Immature natural killer cell (primary cell): ENCODE results near the gene AOC2. TPM values are rescaled to one million over a fixed set of nuclear protein-coding genes. Genes with fewer than 3 reads are reported as not detected.
A peak's percentile ranks its signal among the peaks of the same experiment; 100 is the strongest.

Experiments used
- DNase-seq, 3 donors: peaks; one replicate each; pipeline ENCODE4 v3.0.0; 2022; ENCODE audit warnings: mixed read lengths in 1 of 3
- H3K27ac Mint-ChIP-seq, 6 donors: one replicate each; pipeline ENCODE4 v1.8.0; 2020; ENCODE audit warnings: mixed read lengths in 6 of 6, mild to moderate bottlenecking in 5 of 6, inconsistent platforms in 4 of 6, moderate library complexity in 3 of 6
- H3K27me3 Mint-ChIP-seq, 3 donors: one replicate each; pipeline ENCODE4 v1.8.0; 2020 to 2021; ENCODE audit warnings: low read depth in 3 of 3, mild to moderate bottlenecking in 3 of 3, mixed read lengths in 3 of 3, moderate library complexity in 3 of 3, inconsistent platforms in 1 of 3
- H3K36me3 Mint-ChIP-seq, 3 donors: one replicate each; pipeline ENCODE4 v1.8.0; 2020; ENCODE audit warnings: mixed read lengths in 3 of 3, inconsistent platforms in 2 of 3, mild to moderate bottlenecking in 2 of 3
- H3K4me1 Mint-ChIP-seq, 2 donors: one replicate each; pipeline ENCODE4 v1.8.0; 2020; ENCODE audit warnings: inconsistent platforms in 2 of 2, mild to moderate bottlenecking in 2 of 2, mixed read lengths in 2 of 2, moderate library complexity in 1 of 2
- H3K4me3 Mint-ChIP-seq, 5 donors: one replicate each; pipeline ENCODE4 v1.8.0; 2020; ENCODE audit warnings: mild to moderate bottlenecking in 5 of 5, mixed read lengths in 5 of 5, inconsistent platforms in 3 of 5, moderate library complexity in 3 of 5
- H3K9me3 Mint-ChIP-seq, 6 donors: one replicate each; pipeline ENCODE4 v1.8.0; 2020; ENCODE audit warnings: mild to moderate bottlenecking in 6 of 6, mixed read lengths in 6 of 6, inconsistent platforms in 4 of 6, moderate library complexity in 3 of 6
- polyA plus RNA-seq, 3 donors: library from polyadenylated mRNA; unstranded; fragments of 300-500 nt; fragmentation: Illumina TruSeq; gene quantifications; one replicate each; pipeline ENCODE4 v1.2.3, GENCODE V29; 2021

AOC2 gene, protein sequence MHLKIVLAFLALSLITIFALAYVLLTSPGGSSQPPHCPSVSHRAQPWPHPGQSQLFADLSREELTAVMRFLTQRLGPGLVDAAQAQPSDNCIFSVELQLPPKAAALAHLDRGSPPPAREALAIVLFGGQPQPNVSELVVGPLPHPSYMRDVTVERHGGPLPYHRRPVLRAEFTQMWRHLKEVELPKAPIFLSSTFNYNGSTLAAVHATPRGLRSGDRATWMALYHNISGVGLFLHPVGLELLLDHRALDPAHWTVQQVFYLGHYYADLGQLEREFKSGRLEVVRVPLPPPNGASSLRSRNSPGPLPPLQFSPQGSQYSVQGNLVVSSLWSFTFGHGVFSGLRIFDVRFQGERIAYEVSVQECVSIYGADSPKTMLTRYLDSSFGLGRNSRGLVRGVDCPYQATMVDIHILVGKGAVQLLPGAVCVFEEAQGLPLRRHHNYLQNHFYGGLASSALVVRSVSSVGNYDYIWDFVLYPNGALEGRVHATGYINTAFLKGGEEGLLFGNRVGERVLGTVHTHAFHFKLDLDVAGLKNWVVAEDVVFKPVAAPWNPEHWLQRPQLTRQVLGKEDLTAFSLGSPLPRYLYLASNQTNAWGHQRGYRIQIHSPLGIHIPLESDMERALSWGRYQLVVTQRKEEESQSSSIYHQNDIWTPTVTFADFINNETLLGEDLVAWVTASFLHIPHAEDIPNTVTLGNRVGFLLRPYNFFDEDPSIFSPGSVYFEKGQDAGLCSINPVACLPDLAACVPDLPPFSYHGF
- under 1 TPM in 1 of 3 donors, not detected in 2; 0.12 TPM for polyA plus RNA-seq

DNA sequence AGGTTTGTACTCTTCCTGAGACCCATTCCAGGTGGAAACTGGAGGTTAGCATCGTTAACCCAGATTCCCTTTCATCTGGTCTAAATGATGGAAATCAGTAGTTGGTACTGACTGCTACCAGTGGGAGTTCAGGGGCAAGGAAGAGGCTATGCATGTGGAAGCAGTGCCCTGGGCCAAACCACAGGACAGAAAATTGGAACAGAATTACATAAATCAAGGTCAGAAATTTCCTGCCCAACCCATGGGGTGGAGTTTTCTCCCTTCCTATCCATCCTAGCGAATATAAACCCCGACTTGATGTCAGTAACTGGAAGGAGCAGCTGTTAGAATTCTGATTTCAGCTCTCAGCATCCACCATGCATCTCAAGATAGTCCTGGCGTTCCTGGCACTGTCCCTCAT, at the start of gene AOC2:
Gene AOC2 (plus strand): TSS at position 310 of the 400 bp plus-strand sequence. CDS start 47 bp downstream, at position 357.
- Mint-ChIP-seq H3K4me3 (no peak within 1 kb of the TSS), H3K27ac (peak within 1 kb of the TSS in 3 of 6 donors; percentile 24 to 45 (median 34)), H3K9me3 (no peaks in the 10 kb centered on the region), H3K36me3 (peaks cover 3 to 29% (median 23%) of the 10 kb centered on the region in 3 donors), H3K4me1 (peaks cover 8 to 22% of the 10 kb centered on the region in 2 donors), H3K27me3 (no peaks in the 10 kb centered on the region)
- DNase-seq, result no peak

GRCh38 chr17:42795061-42795460, 49.3 kb upstream of the AOC2 start:
- Mint-ChIP-seq H3K36me3 (peaks cover 0 to 10% (median 3%) of the 10 kb centered on the region in 3 donors), H3K9me3 (no peaks in the 10 kb centered on the region), H3K27ac (no peak overlapping the region), H3K4me1 (peaks cover 19 to 27% of the 10 kb centered on the region in 2 donors), H3K4me3 (no peak overlapping the region), H3K27me3 (peaks cover 2 to 6% (median 5%) of the 10 kb centered on the region in 3 donors)
- DNase-seq, result no peak

- Mint-ChIP-seq H3K27me3 (peaks cover 2 to 6% (median 5%) of the 10 kb centered on the region in 3 donors), H3K4me1 (peaks cover 19 to 27% of the 10 kb centered on the region in 2 donors), H3K27ac (no peak overlapping the region), H3K9me3 (no peaks in the 10 kb centered on the region), H3K4me3 (peak overlapping the region in 1 of 5 donors; percentile 7), H3K36me3 (peaks cover 0 to 10% (median 3%) of the 10 kb centered on the region in 3 donors)
- DNase-seq, result no peak
Observed at GRCh38 chr17:42795465-42795864, 48.9 kb upstream of the AOC2 start.

DNA sequence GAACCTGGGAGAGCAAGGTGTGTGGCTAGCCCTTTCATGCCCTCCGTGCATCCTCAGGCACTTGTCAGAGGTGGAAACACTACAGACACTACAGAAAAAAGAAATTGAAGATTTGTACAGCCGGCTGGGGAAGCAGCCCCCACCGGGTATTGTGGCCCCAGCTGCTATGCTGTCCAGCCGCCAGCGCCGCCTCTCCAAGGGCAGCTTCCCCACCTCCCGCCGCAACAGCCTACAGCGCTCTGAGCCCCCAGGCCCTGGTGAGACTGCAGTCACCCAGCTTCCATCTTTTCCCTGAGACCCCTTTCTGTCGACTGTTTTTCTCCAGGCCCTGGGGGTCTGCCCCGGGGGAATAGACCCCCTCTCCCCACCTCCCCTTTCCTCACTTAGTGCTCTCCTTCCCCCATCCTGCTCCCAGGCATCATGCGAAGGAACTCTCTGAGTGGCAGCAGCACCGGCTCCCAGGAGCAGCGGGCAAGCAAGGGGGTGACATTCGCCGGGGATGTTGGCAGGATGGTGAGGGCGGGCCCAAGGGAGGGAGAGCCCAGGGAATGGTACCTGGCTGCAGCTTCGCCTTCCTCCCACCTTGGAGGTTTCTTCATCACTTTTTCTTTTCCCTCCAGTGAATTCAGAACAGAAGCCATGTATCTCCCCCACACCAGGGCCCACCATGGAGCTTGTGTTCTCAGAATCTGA, 48.2 kb upstream of the AOC2 start:
- peak overlapping the region in 4 of 5 donors; percentile 13 to 54 (median 31) for H3K4me3 Mint-ChIP-seq
- H3K27me3 Mint-ChIP-seq, result peaks cover 2 to 6% (median 5%) of the 10 kb centered on the region in 3 donors
- peaks cover 0 to 10% (median 3%) of the 10 kb centered on the region in 3 donors for H3K36me3 Mint-ChIP-seq
- no peak for DNase-seq
- no peaks in the 10 kb centered on the region for H3K9me3 Mint-ChIP-seq
- no peak overlapping the region for H3K27ac Mint-ChIP-seq
- H3K4me1 Mint-ChIP-seq, result peaks cover 19 to 27% of the 10 kb centered on the region in 2 donors

DNA sequence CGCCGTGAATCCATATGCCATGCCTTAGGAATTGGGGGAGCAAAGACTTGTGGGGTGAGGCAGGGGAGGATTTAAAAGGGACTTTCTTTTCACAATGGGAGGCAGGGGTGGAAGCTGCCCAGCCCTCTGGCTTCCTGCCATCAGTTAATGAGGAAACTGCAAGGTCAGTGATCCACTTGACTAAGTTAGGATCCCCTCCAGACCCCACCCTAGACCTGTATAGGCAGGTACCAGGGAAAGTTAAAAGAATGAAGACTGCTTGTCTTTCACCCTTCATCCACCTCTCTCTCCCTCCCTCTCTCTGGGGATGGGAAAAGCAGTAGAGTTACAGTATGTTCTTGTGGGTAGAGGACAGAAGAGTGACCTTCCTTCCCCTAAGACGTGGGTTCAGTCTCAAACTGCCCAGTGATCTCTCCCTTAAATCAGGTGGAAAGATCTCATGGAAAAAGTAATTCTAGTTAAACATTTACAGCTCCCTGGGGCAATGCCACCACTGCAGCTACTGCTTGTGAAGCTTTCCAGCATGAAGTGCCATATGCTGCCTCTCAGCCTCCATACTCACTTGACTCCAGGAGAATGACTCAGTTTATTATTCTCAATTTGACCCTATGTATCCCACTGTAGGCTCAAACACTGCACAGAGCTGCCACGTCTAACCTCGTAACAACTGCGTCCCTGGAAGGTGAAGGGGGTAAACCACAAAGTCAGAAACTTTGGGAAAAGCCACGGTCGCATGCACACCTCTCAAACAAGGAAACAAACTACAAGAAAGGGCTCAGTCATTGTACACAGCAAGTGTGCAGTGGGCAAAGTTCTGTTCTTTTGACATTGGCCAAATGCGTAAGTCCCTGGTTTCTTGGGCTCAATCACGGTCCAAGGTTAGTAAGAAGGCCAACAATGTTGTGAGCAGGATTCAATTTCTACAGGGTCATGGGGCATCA, 47.0 kb upstream of the AOC2 start:
- Mint-ChIP-seq H3K36me3 (peaks cover 0 to 10% (median 3%) of the 10 kb centered on the region in 3 donors), H3K9me3 (no peaks in the 10 kb centered on the region), H3K4me1 (peaks cover 19 to 27% of the 10 kb centered on the region in 2 donors), H3K27ac (peak overlapping the region in 2 of 6 donors; percentile 28 to 43), H3K27me3 (peaks cover 2 to 6% (median 5%) of the 10 kb centered on the region in 3 donors), H3K4me3 (peak overlapping the region; percentile 93 to 98 (median 95))
- DNase-seq, result no peak

DNA sequence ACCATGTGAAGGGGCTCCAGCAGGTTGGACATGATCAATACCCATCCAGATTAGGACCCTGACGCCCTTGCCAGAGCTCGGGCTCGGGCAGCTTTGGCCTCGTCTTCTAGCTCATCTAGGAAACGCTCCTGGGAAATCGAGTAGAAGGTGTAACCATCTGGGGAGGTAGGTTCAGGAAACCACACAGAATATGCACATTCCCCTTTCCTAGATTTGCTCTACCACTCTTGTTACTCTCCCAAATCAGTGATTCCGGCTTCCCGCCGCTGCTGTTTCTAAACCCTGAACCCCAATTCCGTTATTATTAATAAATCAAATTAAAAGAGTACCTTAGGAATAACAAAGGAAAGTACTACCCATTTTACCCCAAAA, 46.4 kb upstream of the AOC2 start:
- H3K27me3 Mint-ChIP-seq, result peaks cover 2 to 6% (median 5%) of the 10 kb centered on the region in 3 donors
- peaks cover 19 to 27% of the 10 kb centered on the region in 2 donors for H3K4me1 Mint-ChIP-seq
- H3K9me3 Mint-ChIP-seq, result no peaks in the 10 kb centered on the region
- H3K4me3 Mint-ChIP-seq, result peak overlapping the region; percentile 93 to 98 (median 95)
- H3K36me3 Mint-ChIP-seq, result peaks cover 0 to 10% (median 3%) of the 10 kb centered on the region in 3 donors
- H3K27ac Mint-ChIP-seq, result peak overlapping the region; percentile 56 to 91 (median 82)
- no peak for DNase-seq

GRCh38 chr17:42798383-42799380, 45.7 kb upstream of the AOC2 start, which contains the start of the genes CNTD1 and COA3:
Gene CNTD1 (plus strand): TSS chr17:42798861. CDS start chr17:42799068, 207 bp downstream.
Gene COA3 (minus strand): TSS chr17:42798704. CDS start chr17:42798681, 23 bp downstream.
- H3K27me3 Mint-ChIP-seq, result peaks cover 2 to 6% (median 5%) of the 10 kb centered on the region in 3 donors
- peak; percentile 65 to 69 (median 67) for DNase-seq
- peaks cover 0 to 10% (median 3%) of the 10 kb centered on the region in 3 donors for H3K36me3 Mint-ChIP-seq
- peaks cover 19 to 27% of the 10 kb centered on the region in 2 donors for H3K4me1 Mint-ChIP-seq
- H3K4me3 Mint-ChIP-seq, result peak within 1 kb of the TSS; percentile 93 to 98 (median 95)
- H3K9me3 Mint-ChIP-seq, result no peaks in the 10 kb centered on the region
- H3K27ac Mint-ChIP-seq, result peak within 1 kb of the TSS; percentile 56 to 91 (median 82)

DNA sequence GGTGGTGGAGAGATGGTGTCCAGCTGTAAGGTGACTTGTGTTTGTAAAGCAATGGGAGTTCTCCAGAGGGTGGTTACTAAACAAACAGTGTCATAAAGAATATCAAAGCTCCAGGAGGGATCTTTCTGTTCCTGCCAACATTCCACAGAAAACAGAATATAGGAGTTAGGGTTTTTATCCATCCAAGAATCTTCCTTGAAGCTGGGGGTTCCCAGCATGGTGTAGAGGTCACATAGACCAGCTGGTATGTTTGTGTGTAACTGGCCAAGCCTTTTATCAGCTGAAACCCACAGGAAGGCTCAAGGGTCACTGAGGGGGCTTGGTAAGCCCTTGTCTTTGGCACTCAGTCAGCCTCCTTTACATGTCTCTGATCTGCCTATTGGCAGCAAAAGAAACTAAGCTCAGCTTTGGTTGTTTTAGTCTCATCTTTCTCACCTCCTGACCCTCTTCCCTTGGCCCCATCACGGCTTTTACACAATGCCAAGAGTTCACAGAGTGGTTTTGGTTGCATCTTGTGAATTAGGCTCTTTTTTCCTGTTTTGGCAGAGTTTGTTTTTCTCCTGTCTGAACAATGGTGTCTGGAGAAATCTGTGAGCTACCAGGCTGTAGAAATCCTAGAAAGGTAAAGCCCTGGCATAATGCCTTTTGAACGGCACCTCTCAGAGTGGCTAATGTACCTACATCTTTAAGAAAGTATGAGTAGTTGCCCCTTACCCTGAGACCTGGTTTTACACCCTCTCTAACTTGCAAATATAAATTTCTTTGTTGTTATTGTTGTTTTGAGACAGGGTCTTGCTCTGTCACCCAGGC, 41.1 kb upstream of the AOC2 start:
- Mint-ChIP-seq H3K27ac (no peak overlapping the region), H3K9me3 (no peaks in the 10 kb centered on the region), H3K36me3 (no peaks in the 10 kb centered on the region), H3K27me3 (peaks cover 2 to 6% (median 5%) of the 10 kb centered on the region in 3 donors), H3K4me3 (no peak overlapping the region), H3K4me1 (peaks cover 6 to 7% of the 10 kb centered on the region in 2 donors)
- DNase-seq, result no peak

DNA sequence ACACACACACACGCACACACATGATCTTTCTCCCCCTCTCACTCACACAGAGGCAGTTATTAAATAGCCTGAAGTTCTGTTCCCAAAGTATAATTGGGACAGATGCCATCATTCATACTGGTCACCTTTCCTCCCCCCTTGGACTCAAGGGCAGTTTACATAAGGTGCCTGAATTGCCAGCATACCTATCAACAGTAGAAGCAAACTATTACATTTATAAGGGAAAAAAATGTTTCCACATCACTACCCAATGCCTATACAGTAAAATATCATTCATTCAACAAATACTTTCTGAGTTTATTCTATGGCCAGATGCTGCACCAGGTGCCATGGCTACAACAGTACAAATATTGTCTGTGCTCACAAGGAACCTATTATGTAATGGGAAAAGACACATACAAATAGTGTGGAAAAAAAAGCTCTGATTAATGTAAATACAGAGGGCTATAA, 39.4 kb upstream of the AOC2 start:
- peaks cover 0 to 6% (median 1%) of the 10 kb centered on the region in 3 donors for H3K36me3 Mint-ChIP-seq
- no peaks in the 10 kb centered on the region for H3K9me3 Mint-ChIP-seq
- no peak overlapping the region for H3K4me3 Mint-ChIP-seq
- DNase-seq, result no peak
- peaks cover 0 to 5% (median 0%) of the 10 kb centered on the region in 3 donors for H3K27me3 Mint-ChIP-seq
- no peak overlapping the region for H3K27ac Mint-ChIP-seq
- no peaks in the 10 kb centered on the region for H3K4me1 Mint-ChIP-seq

- H3K9me3 Mint-ChIP-seq, result no peaks in the 10 kb centered on the region
- H3K27ac Mint-ChIP-seq, result no peak overlapping the region
- no peak overlapping the region for H3K4me3 Mint-ChIP-seq
- H3K4me1 Mint-ChIP-seq, result no peaks in the 10 kb centered on the region
- DNase-seq, result no peak
- peaks cover 0 to 5% (median 0%) of the 10 kb centered on the region in 3 donors for H3K27me3 Mint-ChIP-seq
- H3K36me3 Mint-ChIP-seq, result peaks cover 5 to 15% (median 10%) of the 10 kb centered on the region in 3 donors
Observed at GRCh38 chr17:42806249-42806648, 38.1 kb upstream of the AOC2 start.

DNA sequence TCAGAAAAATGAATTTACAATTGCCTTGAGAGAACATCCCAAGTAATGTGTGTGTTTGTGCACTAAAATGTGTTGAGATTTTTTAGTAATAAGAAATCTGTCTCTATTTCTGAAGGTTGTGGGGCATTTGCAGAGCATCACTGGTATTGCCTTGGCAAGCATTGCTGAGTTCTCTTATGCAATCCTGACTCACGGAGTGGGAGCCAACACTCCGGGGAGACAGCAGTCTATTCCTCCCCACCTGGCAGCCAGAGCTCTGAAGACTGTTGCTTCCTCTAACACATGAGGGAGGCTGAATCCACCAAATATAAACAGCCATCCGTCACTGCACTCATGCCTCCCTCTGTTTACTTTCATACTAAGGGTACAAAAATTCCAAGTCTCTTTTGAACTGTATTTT, 35.1 kb upstream of the AOC2 start:
- H3K4me1 Mint-ChIP-seq, result no peaks in the 10 kb centered on the region
- no peak overlapping the region for H3K4me3 Mint-ChIP-seq
- peaks cover 0 to 5% (median 0%) of the 10 kb centered on the region in 3 donors for H3K27me3 Mint-ChIP-seq
- H3K9me3 Mint-ChIP-seq, result no peaks in the 10 kb centered on the region
- H3K36me3 Mint-ChIP-seq, result peaks cover 19 to 25% (median 20%) of the 10 kb centered on the region in 3 donors
- H3K27ac Mint-ChIP-seq, result no peak overlapping the region
- no peak for DNase-seq
